Hepatocyte (in vitro differentiated cells): Measurements from ENCODE around the gene PALS2.

ENCODE experiments used
- EZH2 ChIP-seq: fragments of 200-600 bp; sonication (generic); IDR thresholded peaks from 2 replicates; pipeline ENCODE4 v1.6.1; 2016; ENCODE audit warnings: antibody characterized with exemption, mild to moderate bottlenecking, borderline replicate concordance
- EZH2phosphoT487 ChIP-seq: fragments of 200-600 bp; sonication (generic); IDR thresholded peaks from one replicate; pipeline ENCODE4 v1.6.1; 2018; ENCODE audit warnings: antibody characterized with exemption, mild to moderate bottlenecking, low read depth, moderate library complexity; ENCODE audit not compliant: unreplicated experiment, severe bottlenecking
- TF ChIP-seq, protein P1 (sequence below): fragments of 200-600 bp; sonication (generic); IDR thresholded peaks from 2 replicates; pipeline ENCODE4 v1.5.1; 2016; ENCODE audit warnings: antibody characterized with exemption, mild to moderate bottlenecking; ENCODE audit not compliant: poor library complexity

DNA sequence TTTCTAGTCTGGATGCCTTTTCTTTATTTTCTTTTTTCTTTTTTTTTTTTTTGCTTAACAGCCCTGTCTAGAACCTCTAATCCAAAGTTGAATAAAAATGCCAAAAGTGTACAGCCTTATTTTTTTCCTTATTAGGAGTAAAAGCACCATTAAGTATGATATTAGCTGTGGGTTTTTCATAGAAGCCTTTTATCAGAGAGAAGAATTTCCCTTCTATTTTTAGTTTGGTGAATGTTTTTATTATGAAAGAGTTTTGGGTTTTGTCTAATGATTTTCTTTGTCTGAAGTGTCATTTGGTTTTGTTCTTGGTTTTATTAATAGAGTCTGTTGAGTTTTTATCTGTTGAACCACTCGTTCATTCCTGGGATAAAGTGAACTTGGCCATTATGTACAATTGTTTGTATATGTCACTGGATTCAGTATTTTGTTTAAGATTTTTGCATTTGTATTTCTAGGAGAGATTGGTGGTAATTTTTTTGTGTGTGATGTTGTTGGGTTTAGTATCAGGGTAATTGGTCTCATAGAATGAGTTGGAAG is 49.5 kb downstream of the PALS2 start:
- TF ChIP-seq, protein P1, sequence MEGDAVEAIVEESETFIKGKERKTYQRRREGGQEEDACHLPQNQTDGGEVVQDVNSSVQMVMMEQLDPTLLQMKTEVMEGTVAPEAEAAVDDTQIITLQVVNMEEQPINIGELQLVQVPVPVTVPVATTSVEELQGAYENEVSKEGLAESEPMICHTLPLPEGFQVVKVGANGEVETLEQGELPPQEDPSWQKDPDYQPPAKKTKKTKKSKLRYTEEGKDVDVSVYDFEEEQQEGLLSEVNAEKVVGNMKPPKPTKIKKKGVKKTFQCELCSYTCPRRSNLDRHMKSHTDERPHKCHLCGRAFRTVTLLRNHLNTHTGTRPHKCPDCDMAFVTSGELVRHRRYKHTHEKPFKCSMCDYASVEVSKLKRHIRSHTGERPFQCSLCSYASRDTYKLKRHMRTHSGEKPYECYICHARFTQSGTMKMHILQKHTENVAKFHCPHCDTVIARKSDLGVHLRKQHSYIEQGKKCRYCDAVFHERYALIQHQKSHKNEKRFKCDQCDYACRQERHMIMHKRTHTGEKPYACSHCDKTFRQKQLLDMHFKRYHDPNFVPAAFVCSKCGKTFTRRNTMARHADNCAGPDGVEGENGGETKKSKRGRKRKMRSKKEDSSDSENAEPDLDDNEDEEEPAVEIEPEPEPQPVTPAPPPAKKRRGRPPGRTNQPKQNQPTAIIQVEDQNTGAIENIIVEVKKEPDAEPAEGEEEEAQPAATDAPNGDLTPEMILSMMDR = no peak
- no peak for TF ChIP-seq EZH2phosphoT487
- TF ChIP-seq EZH2 = no peak
